Measurements from ENCODE around the gene DGUOK. TPM values are rescaled to one million over a fixed set of nuclear protein-coding genes. Genes with fewer than 3 reads are reported as not detected.

The DGUOK gene
- total RNA-seq, 1 donor from 2014 or later: 40.8 TPM

GRCh38 chr2:73921581-73921980 is 5.1 kb upstream of the DGUOK start:
- no peaks in the 10 kb centered on the region for H3K27me3 ChIP-seq (ENCODE audit: control insufficient read depth, insufficient read depth, low read length)
- H3K36me3 ChIP-seq (ENCODE audit: control insufficient read depth, insufficient read depth, low read length): no peaks in the 10 kb centered on the region
- FAIRE-seq (no peak), DNase-seq (ENCODE audit: low read depth) (no peak)
- TF ChIP-seq CTCF (IDR thresholded peaks at IDR 0.05; ENCODE audit: insufficient read depth, low read length, severe bottlenecking): no peak
- H3K4me3 ChIP-seq (ENCODE audit: low read depth, low read length): no peak overlapping the region

GRCh38 chr2:73922681-73923080 is 4.0 kb upstream of the DGUOK start:
- H3K4me3 ChIP-seq (ENCODE audit: low read depth, low read length): no peak overlapping the region
- FAIRE-seq: no peak
- DNase-seq (ENCODE audit: low read depth): peak; percentile 53
- TF ChIP-seq CTCF (IDR thresholded peaks at IDR 0.05; ENCODE audit: insufficient read depth, low read length, severe bottlenecking): no peak
- H3K27me3 ChIP-seq (ENCODE audit: control insufficient read depth, insufficient read depth, low read length): no peaks in the 10 kb centered on the region
- H3K36me3 ChIP-seq (ENCODE audit: control insufficient read depth, insufficient read depth, low read length): no peaks in the 10 kb centered on the region

GRCh38 chr2:73925033-73925704 is 1.5 kb upstream of the DGUOK start:
- H3K4me3 ChIP-seq (ENCODE audit: low read depth, low read length): no peak overlapping the region
- FAIRE-seq (no peak), DNase-seq (ENCODE audit: low read depth) (no peak)
- no peaks in the 10 kb centered on the region for H3K36me3 ChIP-seq (ENCODE audit: control insufficient read depth, insufficient read depth, low read length)
- H3K27me3 ChIP-seq (ENCODE audit: control insufficient read depth, insufficient read depth, low read length): no peaks in the 10 kb centered on the region
- no peak for TF ChIP-seq CTCF (IDR thresholded peaks at IDR 0.05; ENCODE audit: insufficient read depth, low read length, severe bottlenecking)

GRCh38 chr2:73925853-73926492 is 707 bp upstream of the DGUOK start:
- DNase-seq (ENCODE audit: low read depth) (peak; percentile 99), FAIRE-seq (no peak)
- TF ChIP-seq CTCF (IDR thresholded peaks at IDR 0.05; ENCODE audit: insufficient read depth, low read length, severe bottlenecking): no peak
- H3K4me3 ChIP-seq (ENCODE audit: low read depth, low read length): peak overlapping the region; percentile 20
- H3K36me3 ChIP-seq (ENCODE audit: control insufficient read depth, insufficient read depth, low read length): no peaks in the 10 kb centered on the region
- no peaks in the 10 kb centered on the region for H3K27me3 ChIP-seq (ENCODE audit: control insufficient read depth, insufficient read depth, low read length)

GRCh38 chr2:73927344-73927743 is 664 bp downstream of the DGUOK start:
- DNase-seq (ENCODE audit: low read depth) (no peak), FAIRE-seq (no peak)
- Histone ChIP-seq H3K36me3 (ENCODE audit: control insufficient read depth, insufficient read depth, low read length) (no peaks in the 10 kb centered on the region), H3K27me3 (ENCODE audit: control insufficient read depth, insufficient read depth, low read length) (no peaks in the 10 kb centered on the region), H3K4me3 (ENCODE audit: low read depth, low read length) (peak overlapping the region; percentile 73)
- no peak for TF ChIP-seq CTCF (IDR thresholded peaks at IDR 0.05; ENCODE audit: insufficient read depth, low read length, severe bottlenecking)

All from bronchial epithelial cell (primary cell).